ENCODE data around the gene MAP2K5.

DNA sequence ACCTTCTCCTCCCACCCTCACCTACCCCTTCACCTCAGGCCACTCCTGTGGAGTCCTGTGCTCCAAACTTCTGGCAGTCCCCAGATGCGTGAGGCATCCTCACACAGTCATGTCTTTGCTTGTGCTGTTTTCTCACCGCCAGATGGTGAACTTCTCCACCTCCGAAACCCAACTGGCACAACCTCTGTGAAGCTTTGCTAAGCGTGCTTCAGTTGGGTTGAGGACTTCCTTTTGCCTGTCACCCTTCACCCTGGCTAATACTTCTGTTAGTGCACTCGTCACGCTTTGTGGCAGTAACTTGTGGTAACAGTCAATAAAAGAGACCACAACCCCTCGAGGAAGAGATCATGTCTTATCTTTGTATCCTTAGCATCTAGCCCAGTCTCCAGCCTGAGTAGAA, 240.8 kb downstream of the MAP2K5 start:
- TF ChIP-seq, protein P1, sequence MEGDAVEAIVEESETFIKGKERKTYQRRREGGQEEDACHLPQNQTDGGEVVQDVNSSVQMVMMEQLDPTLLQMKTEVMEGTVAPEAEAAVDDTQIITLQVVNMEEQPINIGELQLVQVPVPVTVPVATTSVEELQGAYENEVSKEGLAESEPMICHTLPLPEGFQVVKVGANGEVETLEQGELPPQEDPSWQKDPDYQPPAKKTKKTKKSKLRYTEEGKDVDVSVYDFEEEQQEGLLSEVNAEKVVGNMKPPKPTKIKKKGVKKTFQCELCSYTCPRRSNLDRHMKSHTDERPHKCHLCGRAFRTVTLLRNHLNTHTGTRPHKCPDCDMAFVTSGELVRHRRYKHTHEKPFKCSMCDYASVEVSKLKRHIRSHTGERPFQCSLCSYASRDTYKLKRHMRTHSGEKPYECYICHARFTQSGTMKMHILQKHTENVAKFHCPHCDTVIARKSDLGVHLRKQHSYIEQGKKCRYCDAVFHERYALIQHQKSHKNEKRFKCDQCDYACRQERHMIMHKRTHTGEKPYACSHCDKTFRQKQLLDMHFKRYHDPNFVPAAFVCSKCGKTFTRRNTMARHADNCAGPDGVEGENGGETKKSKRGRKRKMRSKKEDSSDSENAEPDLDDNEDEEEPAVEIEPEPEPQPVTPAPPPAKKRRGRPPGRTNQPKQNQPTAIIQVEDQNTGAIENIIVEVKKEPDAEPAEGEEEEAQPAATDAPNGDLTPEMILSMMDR (IDR thresholded peaks at IDR 0.05) = no peak
- no peak for TF ChIP-seq EP300 (IDR thresholded peaks at IDR 0.05)
- no peak for TF ChIP-seq POLR2A (IDR thresholded peaks at IDR 0.05)
- TF ChIP-seq POLR2AphosphoS5 (IDR thresholded peaks at IDR 0.05) = no peak
